ENCODE results near the gene SEMA6D. TPM values are rescaled to one million over a fixed set of nuclear protein-coding genes. Genes with fewer than 3 reads are reported as not detected.

Gene SEMA6D
- total RNA-seq, 2 experiments from 2014 or later: not detected

DNA sequence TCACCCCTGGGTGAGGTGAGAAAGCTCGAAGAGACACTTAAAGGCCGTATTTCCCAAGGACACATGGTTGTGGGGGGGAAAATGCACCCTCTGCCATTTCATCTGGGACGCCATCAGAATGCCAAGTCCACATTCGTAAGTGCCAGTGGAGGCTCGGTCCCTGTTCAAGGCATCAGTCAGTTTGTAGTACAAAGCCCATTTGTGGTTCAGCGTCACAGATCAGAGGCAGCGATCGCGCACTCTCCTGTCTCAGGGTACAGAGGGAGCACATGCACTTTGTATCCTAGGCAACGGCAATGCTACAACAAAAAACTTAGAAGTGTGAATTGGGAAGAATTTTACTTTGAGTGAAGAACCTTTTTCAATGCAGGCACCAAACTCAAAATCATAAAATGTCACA is 27.2 kb downstream of the SEMA6D start:
- Mint-ChIP-seq H3K27ac (no peak overlapping the region), H3K9me3 (peaks cover 1% of the 10 kb centered on the region), H3K36me3 (no peaks in the 10 kb centered on the region), H3K27me3 (no peaks in the 10 kb centered on the region), H3K4me3 (no peak overlapping the region), H3K4me1 (no peaks in the 10 kb centered on the region)
- no peak for DNase-seq

DNA sequence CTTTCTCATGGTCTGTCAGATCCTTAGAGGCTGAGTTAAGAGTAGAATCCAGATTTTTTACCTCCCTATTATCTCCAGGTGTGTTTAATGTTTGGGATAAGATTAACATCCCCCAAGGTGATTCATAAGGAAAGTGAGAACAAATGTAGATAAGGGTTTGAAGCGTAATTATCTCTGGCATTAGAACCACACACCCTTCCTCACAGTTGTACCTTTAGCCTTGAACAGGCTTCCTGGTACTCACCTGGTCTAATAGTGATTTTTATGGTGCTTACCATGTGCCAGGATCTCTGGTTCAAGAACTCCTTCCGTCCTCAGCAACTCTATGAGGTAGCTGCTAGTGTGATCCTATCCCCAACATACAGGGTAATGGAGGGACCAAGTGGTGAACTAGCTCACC is 27.7 kb downstream of the SEMA6D start:
- Mint-ChIP-seq H3K36me3 (no peaks in the 10 kb centered on the region), H3K9me3 (peaks cover 1% of the 10 kb centered on the region), H3K4me1 (no peaks in the 10 kb centered on the region), H3K27ac (no peak overlapping the region), H3K27me3 (no peaks in the 10 kb centered on the region), H3K4me3 (no peak overlapping the region)
- no peak for DNase-seq

DNA sequence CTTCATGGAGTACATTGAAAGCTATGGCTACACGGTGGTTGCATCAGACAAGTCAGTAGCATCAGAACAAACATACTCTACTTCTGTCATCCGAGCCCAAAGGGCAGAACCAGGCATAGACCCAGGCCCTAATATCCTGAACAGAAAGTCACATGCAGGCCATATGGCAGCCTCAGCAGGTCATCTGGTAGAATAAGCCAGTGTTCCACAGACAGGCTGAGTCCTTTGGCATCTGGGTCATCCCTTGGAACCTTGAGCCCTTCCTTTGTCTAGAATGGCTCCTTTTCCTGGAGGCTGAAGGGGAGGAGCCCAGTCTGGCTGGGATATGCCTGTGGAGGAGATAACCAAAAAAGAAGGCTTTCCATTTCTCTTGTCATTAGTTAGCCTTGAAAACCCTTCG is 29.2 kb downstream of the SEMA6D start:
- Mint-ChIP-seq H3K4me1 (no peaks in the 10 kb centered on the region), H3K4me3 (no peak overlapping the region), H3K27me3 (no peaks in the 10 kb centered on the region), H3K9me3 (no peaks in the 10 kb centered on the region), H3K27ac (no peak overlapping the region), H3K36me3 (no peaks in the 10 kb centered on the region)
- DNase-seq: no peak

DNA sequence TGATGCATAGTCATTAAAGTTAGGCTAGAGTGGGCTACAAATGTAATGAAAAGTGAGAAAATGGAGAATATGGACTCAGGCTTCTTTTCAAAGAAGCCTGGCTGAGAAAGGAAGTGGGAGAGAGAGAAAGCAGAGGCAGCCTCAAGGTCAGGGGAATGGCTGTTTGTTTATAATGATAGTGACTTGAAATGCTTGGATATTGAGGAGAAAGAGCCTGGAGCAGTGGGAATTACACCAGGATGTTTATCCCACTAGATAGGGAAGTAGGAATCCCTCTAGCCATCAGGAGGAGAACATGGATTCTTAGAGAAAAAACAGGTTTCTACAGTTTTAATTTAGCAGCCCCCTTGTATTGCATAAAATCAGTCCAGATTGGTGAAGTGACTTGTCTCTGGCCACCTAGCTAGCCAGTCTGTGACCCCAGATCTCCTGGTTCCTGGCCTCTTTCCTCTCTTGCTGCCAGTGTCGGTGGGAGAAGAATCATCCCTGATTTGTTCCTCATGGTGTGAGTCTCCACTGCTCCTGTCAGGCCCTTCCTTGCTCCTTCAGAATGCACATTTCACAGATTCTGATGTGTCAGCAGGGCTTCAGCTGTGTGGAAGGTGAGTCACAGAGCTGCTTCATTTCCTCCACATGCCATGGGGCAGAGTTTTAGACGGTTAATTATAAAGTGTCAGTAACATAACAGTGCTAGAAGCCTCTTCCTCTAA is 32.9 kb downstream of the SEMA6D start:
- H3K9me3 Mint-ChIP-seq: no peaks in the 10 kb centered on the region

DNA sequence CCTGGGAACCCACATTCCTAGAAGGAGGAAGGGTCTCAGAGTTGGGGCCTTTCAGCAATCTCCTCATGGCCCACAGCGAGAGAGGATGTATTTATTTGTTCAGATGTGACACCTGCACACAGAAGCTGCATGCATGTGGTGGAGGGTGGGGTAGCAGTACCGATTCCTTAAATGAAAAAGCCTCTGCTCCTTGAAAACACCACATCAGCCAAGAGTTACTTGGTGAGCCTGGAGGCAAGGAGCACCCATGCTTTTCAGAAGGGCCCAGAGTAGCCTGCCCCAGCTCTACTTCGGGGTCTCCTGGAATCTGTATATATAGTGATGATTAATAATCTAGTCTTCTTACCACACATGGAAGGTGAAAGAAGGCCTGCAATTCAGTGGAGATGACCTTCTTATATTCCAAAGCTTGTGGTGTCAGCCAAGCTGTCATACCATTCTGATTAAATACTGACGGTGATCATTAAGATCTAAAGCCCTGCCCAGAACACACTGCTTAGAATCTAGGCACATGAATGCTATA is 33.5 kb downstream of the SEMA6D start:
- DNase-seq: no peak
- no peaks in the 10 kb centered on the region for H3K27me3 Mint-ChIP-seq
- H3K27ac Mint-ChIP-seq: no peak overlapping the region
- H3K9me3 Mint-ChIP-seq: peaks cover 2% of the 10 kb centered on the region
- no peaks in the 10 kb centered on the region for H3K36me3 Mint-ChIP-seq
- no peak overlapping the region for H3K4me3 Mint-ChIP-seq
- H3K4me1 Mint-ChIP-seq: no peaks in the 10 kb centered on the region

More for the DNA sequence above, 32.9 kb downstream of the SEMA6D start:
- Mint-ChIP-seq H3K27ac (no peak overlapping the region), H3K4me1 (no peaks in the 10 kb centered on the region), H3K36me3 (no peaks in the 10 kb centered on the region), H3K27me3 (no peaks in the 10 kb centered on the region), H3K4me3 (no peak overlapping the region)
- no peak for DNase-seq

DNA sequence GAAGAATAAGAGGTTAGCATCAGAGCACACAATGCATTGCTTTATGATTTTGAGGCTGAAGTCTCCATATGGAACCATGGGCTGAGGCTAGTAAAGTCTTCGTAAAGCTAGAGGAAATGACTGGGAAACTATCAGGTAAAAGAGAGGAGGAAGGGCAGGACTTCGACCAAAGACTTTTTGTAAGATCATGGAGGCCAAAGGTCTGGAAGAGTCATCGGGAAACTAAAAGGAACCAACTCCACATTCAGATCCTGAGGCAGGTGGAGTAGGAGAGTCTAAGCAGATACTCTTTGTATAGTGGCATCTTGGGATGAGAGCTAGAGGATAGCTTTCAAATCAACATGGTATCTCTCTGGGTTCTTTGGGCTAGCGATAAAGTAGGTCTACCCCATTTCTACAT is 36.3 kb downstream of the SEMA6D start:
- no peak for DNase-seq
- Mint-ChIP-seq H3K27ac (no peak overlapping the region), H3K36me3 (no peaks in the 10 kb centered on the region), H3K27me3 (no peaks in the 10 kb centered on the region), H3K9me3 (peaks cover 4% of the 10 kb centered on the region), H3K4me1 (no peaks in the 10 kb centered on the region), H3K4me3 (no peak overlapping the region)

DNA sequence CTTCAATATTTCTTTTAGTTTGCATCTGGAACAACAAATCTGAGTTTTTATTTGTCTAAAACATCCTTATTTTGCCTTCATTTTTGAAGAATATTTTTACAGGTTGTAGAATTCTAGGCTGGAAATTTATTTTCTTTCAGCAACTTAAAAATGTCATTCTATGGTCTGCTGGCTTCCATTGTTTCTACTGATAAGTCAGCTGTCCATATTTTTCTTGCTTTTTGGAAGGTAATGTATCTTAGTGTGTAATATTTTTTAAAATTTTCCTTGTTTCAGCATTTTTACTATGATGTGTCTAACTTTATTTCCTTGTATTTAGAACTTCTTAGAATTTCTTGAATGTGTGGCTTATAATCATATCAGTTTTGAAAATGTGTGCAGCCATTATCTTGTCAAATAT is 37.0 kb downstream of the SEMA6D start:
- Mint-ChIP-seq H3K27me3 (no peaks in the 10 kb centered on the region), H3K4me1 (no peaks in the 10 kb centered on the region), H3K9me3 (peaks cover 4% of the 10 kb centered on the region), H3K4me3 (no peak overlapping the region), H3K27ac (no peak overlapping the region), H3K36me3 (no peaks in the 10 kb centered on the region)
- DNase-seq: no peak

DNA sequence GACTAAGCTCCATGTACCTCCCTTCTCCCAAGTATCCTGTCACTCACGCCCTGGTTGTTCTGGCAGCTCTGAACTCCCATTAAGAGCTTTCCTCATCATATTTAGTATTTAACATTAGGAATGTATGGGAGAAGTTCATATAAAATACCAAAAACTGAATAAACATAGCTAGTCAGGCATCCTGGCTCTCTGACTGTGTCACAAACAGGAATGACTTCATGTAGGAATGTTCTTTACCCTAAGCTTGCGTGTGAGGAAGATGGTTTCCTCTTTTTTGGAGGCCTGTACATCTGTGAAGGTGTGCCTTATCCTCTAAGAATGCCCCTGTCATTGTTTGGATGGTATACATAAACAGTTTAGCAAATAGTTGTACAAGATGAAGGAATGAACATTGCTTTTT is 38.6 kb downstream of the SEMA6D start:
- no peaks in the 10 kb centered on the region for H3K4me1 Mint-ChIP-seq
- no peak overlapping the region for H3K27ac Mint-ChIP-seq
- DNase-seq: no peak

DNA sequence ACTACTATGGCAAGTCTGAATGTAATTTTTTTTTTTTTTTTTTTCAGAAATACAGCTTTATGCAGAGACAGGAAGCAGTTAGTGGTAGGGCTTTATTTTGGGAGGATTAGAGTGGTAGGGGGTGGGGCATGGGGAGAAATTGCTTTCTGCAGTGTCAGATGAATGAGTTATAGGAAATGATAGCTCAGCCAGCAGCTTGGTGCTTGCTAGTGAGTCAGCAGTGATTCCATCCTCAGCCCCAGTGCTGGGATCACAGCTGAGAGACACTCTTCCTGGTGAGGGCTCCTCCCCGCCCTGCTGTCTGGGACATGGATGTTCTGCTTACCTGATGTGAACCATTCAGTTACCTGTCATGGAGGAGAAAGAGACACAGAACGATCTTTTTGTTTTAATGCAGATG is 39.6 kb downstream of the SEMA6D start:
- DNase-seq: no peak
- H3K9me3 Mint-ChIP-seq: peaks cover 4% of the 10 kb centered on the region
- H3K4me3 Mint-ChIP-seq: no peak overlapping the region
- no peaks in the 10 kb centered on the region for H3K4me1 Mint-ChIP-seq
- no peaks in the 10 kb centered on the region for H3K36me3 Mint-ChIP-seq
- no peak overlapping the region for H3K27ac Mint-ChIP-seq
- H3K27me3 Mint-ChIP-seq: no peaks in the 10 kb centered on the region

More for the DNA sequence above, 38.6 kb downstream of the SEMA6D start:
- no peaks in the 10 kb centered on the region for H3K27me3 Mint-ChIP-seq
- peaks cover 4% of the 10 kb centered on the region for H3K9me3 Mint-ChIP-seq
- H3K36me3 Mint-ChIP-seq: no peaks in the 10 kb centered on the region
- H3K4me3 Mint-ChIP-seq: no peak overlapping the region

DNA sequence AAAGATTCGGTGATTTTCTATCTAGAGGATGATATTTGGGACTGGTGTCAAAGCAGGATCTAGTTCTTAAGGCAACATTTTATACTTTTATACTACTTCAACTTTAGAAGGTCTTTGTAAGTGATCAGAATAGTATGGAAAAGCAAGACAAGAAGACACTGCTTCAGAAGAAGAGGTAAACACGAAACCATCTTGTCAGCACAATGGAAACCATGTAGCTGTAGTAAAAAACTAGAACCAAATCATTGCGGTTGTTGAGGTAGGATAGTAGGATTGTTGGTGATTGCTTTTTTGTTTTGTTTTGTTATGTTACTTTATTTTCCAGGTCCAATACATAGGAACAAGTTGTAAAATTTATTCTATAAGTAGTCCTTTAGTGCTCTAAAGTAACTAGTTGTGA is 40.0 kb downstream of the SEMA6D start:
- Mint-ChIP-seq H3K27me3 (no peaks in the 10 kb centered on the region), H3K27ac (no peak overlapping the region), H3K36me3 (no peaks in the 10 kb centered on the region), H3K4me3 (no peak overlapping the region), H3K9me3 (peaks cover 4% of the 10 kb centered on the region), H3K4me1 (no peaks in the 10 kb centered on the region)
- DNase-seq: no peak

DNA sequence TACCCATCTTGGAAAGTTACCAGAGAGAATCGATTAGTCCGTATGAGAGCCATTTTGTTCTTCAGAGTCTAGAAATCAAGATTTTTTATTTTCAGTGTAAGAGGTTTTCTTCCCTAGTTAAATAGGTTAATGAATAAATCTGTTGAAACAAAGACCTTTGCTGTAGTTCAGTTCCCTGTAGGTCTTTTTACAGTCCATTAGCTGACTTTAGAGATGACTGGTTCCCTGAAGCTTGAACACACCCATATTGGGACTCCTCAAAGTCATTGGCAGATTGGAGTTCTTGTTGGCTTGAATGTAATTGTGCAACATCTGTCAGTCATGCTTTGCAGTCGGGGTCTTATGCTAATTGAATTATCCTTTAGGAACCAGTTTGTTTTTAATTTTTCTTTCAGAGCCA is 45.3 kb downstream of the SEMA6D start:
- no peaks in the 10 kb centered on the region for H3K4me1 Mint-ChIP-seq
- no peaks in the 10 kb centered on the region for H3K27me3 Mint-ChIP-seq
- no peak for DNase-seq
- H3K27ac Mint-ChIP-seq: no peak overlapping the region
- H3K4me3 Mint-ChIP-seq: no peak overlapping the region
- no peaks in the 10 kb centered on the region for H3K9me3 Mint-ChIP-seq
- no peaks in the 10 kb centered on the region for H3K36me3 Mint-ChIP-seq

DNA sequence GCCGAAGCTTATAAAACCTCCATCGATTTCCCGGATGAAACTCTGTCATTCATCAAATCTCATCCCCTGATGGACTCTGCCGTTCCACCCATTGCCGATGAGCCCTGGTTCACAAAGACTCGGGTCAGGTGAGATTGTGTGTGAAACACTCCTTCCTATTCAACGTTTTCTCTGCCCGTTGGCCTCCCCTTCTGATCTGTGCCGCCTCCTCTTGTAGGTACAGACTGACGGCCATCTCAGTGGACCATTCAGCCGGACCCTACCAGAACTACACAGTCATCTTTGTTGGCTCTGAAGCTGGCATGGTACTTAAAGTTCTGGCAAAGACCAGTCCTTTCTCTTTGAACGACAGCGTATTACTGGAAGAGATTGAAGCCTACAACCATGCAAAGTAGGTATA is 47.4 kb downstream of the SEMA6D start:
- H3K36me3 Mint-ChIP-seq: no peaks in the 10 kb centered on the region
- no peaks in the 10 kb centered on the region for H3K27me3 Mint-ChIP-seq
- no peak for DNase-seq
- no peaks in the 10 kb centered on the region for H3K9me3 Mint-ChIP-seq
- no peak overlapping the region for H3K27ac Mint-ChIP-seq
- no peak overlapping the region for H3K4me3 Mint-ChIP-seq
- H3K4me1 Mint-ChIP-seq: no peaks in the 10 kb centered on the region

DNA sequence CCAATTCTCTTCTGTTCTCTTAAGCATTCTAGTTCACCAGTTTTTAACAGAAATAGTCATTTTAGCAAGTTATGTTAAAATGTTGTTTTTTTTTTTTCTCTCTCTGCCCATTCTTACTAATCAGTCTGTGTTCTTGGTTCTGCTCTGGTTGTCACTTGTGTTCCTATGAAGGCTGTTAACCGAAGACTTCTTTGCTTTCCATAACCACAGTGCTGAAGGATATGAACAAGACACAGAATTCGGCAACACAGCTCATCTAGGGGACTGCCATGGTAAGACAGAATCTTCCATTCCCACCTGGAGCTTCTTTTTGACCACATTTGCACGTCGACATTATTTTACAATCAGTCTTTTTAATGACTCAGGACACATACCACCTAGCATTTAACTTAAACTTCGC is 49.1 kb downstream of the SEMA6D start:
- no peaks in the 10 kb centered on the region for H3K4me1 Mint-ChIP-seq
- no peaks in the 10 kb centered on the region for H3K36me3 Mint-ChIP-seq
- H3K27ac Mint-ChIP-seq: no peak overlapping the region
- no peak for DNase-seq
- H3K9me3 Mint-ChIP-seq: no peaks in the 10 kb centered on the region
- H3K27me3 Mint-ChIP-seq: no peaks in the 10 kb centered on the region
- H3K4me3 Mint-ChIP-seq: no peak overlapping the region

DNA sequence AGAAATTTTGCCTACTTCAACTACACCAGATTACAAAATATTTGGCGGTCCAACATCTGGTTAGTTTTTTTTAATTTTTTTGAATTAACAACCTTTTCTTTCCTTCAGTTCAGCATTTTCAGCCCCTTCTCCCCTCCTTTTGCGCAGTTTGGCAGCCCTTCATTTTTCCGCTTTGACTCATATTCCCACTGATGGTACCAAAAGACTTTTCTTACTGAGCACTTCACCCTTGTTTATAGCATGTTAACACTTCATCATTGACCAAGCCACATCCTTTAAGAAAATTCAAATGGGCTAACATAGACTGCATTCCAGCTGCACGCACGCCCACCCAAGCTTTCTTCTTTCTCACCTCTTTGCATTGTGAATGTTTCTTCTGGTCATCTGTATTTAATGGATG is 49.7 kb downstream of the SEMA6D start:
- no peaks in the 10 kb centered on the region for H3K36me3 Mint-ChIP-seq
- no peaks in the 10 kb centered on the region for H3K27me3 Mint-ChIP-seq
- H3K9me3 Mint-ChIP-seq: no peaks in the 10 kb centered on the region
- H3K4me1 Mint-ChIP-seq: no peaks in the 10 kb centered on the region
- no peak overlapping the region for H3K27ac Mint-ChIP-seq
- no peak for DNase-seq
- H3K4me3 Mint-ChIP-seq: no peak overlapping the region

DNA sequence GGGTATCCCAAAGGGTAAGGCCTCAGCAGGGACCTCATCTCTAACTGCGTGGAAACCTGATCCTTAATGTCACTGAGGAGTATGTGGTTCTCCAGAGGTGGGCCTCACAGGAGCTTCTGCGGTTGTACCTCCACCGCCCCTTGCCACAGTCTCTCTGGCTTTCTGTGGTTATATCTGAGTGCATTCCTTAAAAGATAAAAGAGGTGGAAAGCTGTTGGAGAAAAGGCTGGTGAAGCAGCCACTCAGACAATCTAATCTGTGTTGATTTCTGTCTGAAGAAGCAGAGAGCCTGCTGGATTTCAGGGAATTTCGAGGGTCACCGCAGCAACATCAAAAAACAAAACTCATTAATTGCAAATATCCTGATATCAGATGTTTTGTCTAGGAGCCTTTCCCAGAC is 51.4 kb downstream of the SEMA6D start:
- no peaks in the 10 kb centered on the region for H3K27me3 Mint-ChIP-seq
- no peak overlapping the region for H3K27ac Mint-ChIP-seq
- H3K9me3 Mint-ChIP-seq: peaks cover 1% of the 10 kb centered on the region
- H3K4me1 Mint-ChIP-seq: no peaks in the 10 kb centered on the region
- H3K36me3 Mint-ChIP-seq: no peaks in the 10 kb centered on the region
- DNase-seq: no peak
- H3K4me3 Mint-ChIP-seq: no peak overlapping the region

DNA sequence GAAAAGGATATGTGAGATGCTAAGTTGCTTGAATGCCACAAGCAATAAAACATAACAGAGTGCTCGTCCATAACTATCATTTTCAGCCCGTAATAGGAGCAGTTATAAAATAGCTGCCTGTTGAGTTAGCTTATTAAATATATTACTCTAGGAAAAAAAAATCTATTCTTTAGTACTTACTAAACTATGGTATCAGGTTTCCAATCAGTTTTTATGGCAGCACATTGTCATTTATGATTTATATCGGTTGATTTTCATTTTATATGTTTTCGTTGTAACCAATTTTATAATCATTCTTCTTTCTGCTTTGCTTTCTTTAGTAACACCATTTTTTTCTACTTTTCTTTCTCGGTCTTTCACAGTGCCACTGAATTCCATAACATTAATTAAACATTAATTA is 51.9 kb downstream of the SEMA6D start:
- Mint-ChIP-seq H3K27me3 (no peaks in the 10 kb centered on the region), H3K4me3 (no peak overlapping the region), H3K27ac (no peak overlapping the region), H3K9me3 (peaks cover 1% of the 10 kb centered on the region), H3K36me3 (no peaks in the 10 kb centered on the region), H3K4me1 (no peaks in the 10 kb centered on the region)
- DNase-seq: no peak
